GM12878 (cell line): ENCODE measurements around the gene MEOX1. TPM values are rescaled to one million over a fixed set of nuclear protein-coding genes. Genes with fewer than 3 reads are reported as not detected.
A peak's percentile ranks its signal among the peaks of the same experiment; 100 is the strongest.

Source experiments
- ATAC-seq: fragments of 200-7000 bp; cut with Tn5 transposase; 3 replicates; pipeline ENCODE4 v1.9.1; 2020; ENCODE audit warnings: mild to moderate bottlenecking, moderate library complexity
- BruUV-seq: library from RNA; stranded (reverse); fragments of 400-500 nt; replicated peaks from 2 replicates; lab custom pipeline; 2021; lab: Mats Ljungman, UMichigan
- CTCF ChIA-PET: fragments of 300-600 bp; sonication (Branson Sonifier 250); formaldehyde crosslinking; extraction: SDS; loops from one replicate; lab custom pipeline; 2021; ENCODE audit warnings: inconsistent platforms; lab: Yijun Ruan, JAX
- POLR2A ChIA-PET: fragments of 350-600 bp; formaldehyde crosslinking; extraction: SDS; loops from one replicate; lab custom pipeline; 2021; ENCODE audit warnings: inconsistent platforms; lab: Charles Lee
- RAD21 ChIA-PET: fragments of 300-600 bp; sonication (Branson Sonifier 250); formaldehyde crosslinking; loops from one replicate; lab custom pipeline; 2023; ENCODE audit warnings: antibody characterized with exemption; ENCODE audit not compliant: unreplicated experiment; lab: Charles Lee
- SMC1A ChIA-PET: fragments of 300-600 bp; sonication (Branson Sonifier 250); formaldehyde crosslinking; loops from one replicate; lab custom pipeline; 2023; ENCODE audit not compliant: unreplicated experiment, uncharacterized antibody; lab: Charles Lee
- DNase-seq: peaks from one replicate; pipeline ENCODE4 v3.0.0-alpha.2; 2011; ENCODE audit warnings: low read depth, low spot score
- FAIRE-seq: peaks from 3 replicates; lab custom pipeline; 2011; peaks lifted over from hg19 to GRCh38; lab: Jason Lieb, UNC
- H2AFZ ChIP-seq: 2 replicates; pipeline ENCODE4 v1.6.0; 2011; ENCODE audit warnings: low read depth, low read length, control low read depth; ENCODE audit not compliant: control insufficient read depth
- H3K27ac ChIP-seq: 2 replicates; pipeline ENCODE4 v1.5.1; 2011; ENCODE audit warnings: control low read depth; ENCODE audit not compliant: control insufficient read depth, insufficient read depth
- H3K27me3 ChIP-seq, 2 experiments: replicated peaks in 1 of 2; 2 replicates each; pipeline versions ENCODE4 v1.6.0 to v1.6.1; 2011; ENCODE audit warnings: low read length in 1 of 2; ENCODE audit not compliant: control insufficient read depth in 2 of 2, insufficient read depth in 2 of 2
- H3K36me3 ChIP-seq, 2 experiments: 2 replicates each; pipeline ENCODE4 v1.5.1; 2011; ENCODE audit warnings: low read length in 1 of 2; ENCODE audit not compliant: control insufficient read depth in 2 of 2, insufficient read depth in 2 of 2
- H3K4me1 ChIP-seq: 2 replicates; pipeline ENCODE4 v1.6.1; 2011; ENCODE audit warnings: mild to moderate bottlenecking, low read length, moderate library complexity, mixed read lengths; ENCODE audit not compliant: control insufficient read depth, insufficient read depth
- H3K4me2 ChIP-seq: 2 replicates; pipeline ENCODE4 v1.6.0; 2011; ENCODE audit warnings: control low read depth; ENCODE audit not compliant: control insufficient read depth, insufficient read depth
- H3K4me3 ChIP-seq: fragments of 200-600 bp; sonication (generic); 2 replicates; pipeline ENCODE4 v1.5.1; 2016
- H3K79me2 ChIP-seq: 2 replicates; pipeline ENCODE4 v1.6.0; 2011; ENCODE audit warnings: low read length; ENCODE audit not compliant: control insufficient read depth, insufficient read depth
- H3K9ac ChIP-seq: 2 replicates; pipeline ENCODE4 v1.8.0; 2011; ENCODE audit warnings: low read length, control low read depth, mixed read lengths; ENCODE audit not compliant: control insufficient read depth, insufficient read depth
- H3K9me3 ChIP-seq: replicated peaks from 3 replicates; pipeline ENCODE4 v1.5.1; 2011; ENCODE audit warnings: mild to moderate bottlenecking, low read length; ENCODE audit not compliant: control insufficient read depth, insufficient read depth
- H4K20me1 ChIP-seq: 2 replicates; pipeline ENCODE4 v1.6.0; 2011; ENCODE audit not compliant: control insufficient read depth, insufficient read depth
- BCL11A ChIP-seq: IDR thresholded peaks from 2 replicates; pipeline ENCODE4 v1.6.1; 2011; ENCODE audit warnings: low read depth, low read length
- CREM ChIP-seq: IDR thresholded peaks from 2 replicates; pipeline ENCODE4 v1.6.1; 2014; ENCODE audit warnings: antibody characterized with exemption, low read depth
- DPF2 ChIP-seq: fragments of 450-650 bp; IDR thresholded peaks from 2 replicates; pipeline ENCODE4 v1.6.1; 2017; ENCODE audit warnings: mild to moderate bottlenecking
- HDAC2 ChIP-seq: fragments of 200-600 bp; sonication (generic); IDR thresholded peaks from 2 replicates; pipeline ENCODE4 v1.6.1; 2017
- MEF2A ChIP-seq: IDR thresholded peaks from 2 replicates; pipeline ENCODE4 v1.6.1; 2011; ENCODE audit warnings: low read depth, mild to moderate bottlenecking, low read length, moderate library complexity; ENCODE audit not compliant: insufficient read depth
- MEF2B ChIP-seq: fragments of 450-650 bp; IDR thresholded peaks from 2 replicates; pipeline ENCODE4 v1.6.1; 2018; ENCODE audit warnings: mild to moderate bottlenecking, moderate library complexity; ENCODE audit not compliant: partially characterized antibody, poor library complexity, severe bottlenecking
- ZZZ3 ChIP-seq: IDR thresholded peaks from 2 replicates; pipeline ENCODE4 v1.6.1; 2011; ENCODE audit warnings: low read depth; ENCODE audit not compliant: control insufficient read depth, insufficient read length
- WGBS: methylation state at CpG from one replicate; pipeline ENCODE4 v1.1.6; 2016; ENCODE audit warnings: low lambda C conversion rate; ENCODE audit not compliant: insufficient replicate concordance, insufficient coverage; ENCODE audit errors: missing lambda C conversion rate; 5-methylcytosine and 5-hydroxymethylcytosine counted together
- in situ Hi-C: fragments of 300-500 bp; cut with MboI; formaldehyde crosslinking; loops from 9 replicates; pipeline ENCODE4 v1.14.3; 2018; ENCODE audit warnings: mixed read lengths
- intact Hi-C: fragments of 100-400 bp; cut with micrococcal nuclease; formaldehyde crosslinking; loops from one replicate; pipeline ENCODE4 v1.14.2; 2022; ENCODE audit not compliant: unreplicated experiment
- polyA plus RNA-seq, 11 experiments: library from polyadenylated mRNA; depleted of rRNA in 4 of 11; unstranded in 6 of 11; stranded (reverse) in 5 of 11; fragments of >200 nt; fragmentation: Nextera tagmentation in 4 of 11; fragmentation: Illumina TruSeq in 1 of 11; extraction: Ambion mirVana in 4 of 11; extraction: Trizol in 1 of 11; gene quantifications; 1 replicate in 1 of 11; 2 replicates in 10 of 11; pipeline versions ENCODE4 v1.2.1 to v1.2.3, GENCODE V29; 2011 to 2016; ENCODE audit warnings: inconsistent platforms in 2 of 11, missing spikeins in 2 of 11, low read depth in 1 of 11
- small RNA-seq: library from RNA; depleted of rRNA; stranded (forward); fragments of <200 nt; gene quantifications from one replicate; pipeline ENCODE3, GENCODE V24; 2014
- total RNA-seq, 4 experiments: library from RNA; depleted of rRNA in 3 of 4; stranded (reverse); fragments of >200 nt in 3 of 4; fragmentation: Illumina TruSeq in 1 of 4; extraction: Trizol in 1 of 4; gene quantifications; 2 replicates each; pipeline versions ENCODE4 v1.2.1 to v1.2.3, GENCODE V29; 2013 to 2021
- TF ChIP-seq, protein P1 (sequence below): fragments of 450-650 bp; IDR thresholded peaks from 2 replicates; pipeline ENCODE4 v1.6.1; 2017; ENCODE audit warnings: mild to moderate bottlenecking
- TF ChIP-seq, protein P2 (sequence below): IDR thresholded peaks from 2 replicates; pipeline ENCODE4 v1.6.1; 2011; ENCODE audit warnings: mild to moderate bottlenecking, low read depth, low read length, moderate library complexity; ENCODE audit not compliant: insufficient replicate concordance

MEOX1 gene
- total and polyA plus RNA-seq, 10 of the 15 experiments (the other 5 are each of a cell fraction or from before 2014, with no cell fraction given), result 0.19 to 9.4 (median 0.46) TPM

DNA sequence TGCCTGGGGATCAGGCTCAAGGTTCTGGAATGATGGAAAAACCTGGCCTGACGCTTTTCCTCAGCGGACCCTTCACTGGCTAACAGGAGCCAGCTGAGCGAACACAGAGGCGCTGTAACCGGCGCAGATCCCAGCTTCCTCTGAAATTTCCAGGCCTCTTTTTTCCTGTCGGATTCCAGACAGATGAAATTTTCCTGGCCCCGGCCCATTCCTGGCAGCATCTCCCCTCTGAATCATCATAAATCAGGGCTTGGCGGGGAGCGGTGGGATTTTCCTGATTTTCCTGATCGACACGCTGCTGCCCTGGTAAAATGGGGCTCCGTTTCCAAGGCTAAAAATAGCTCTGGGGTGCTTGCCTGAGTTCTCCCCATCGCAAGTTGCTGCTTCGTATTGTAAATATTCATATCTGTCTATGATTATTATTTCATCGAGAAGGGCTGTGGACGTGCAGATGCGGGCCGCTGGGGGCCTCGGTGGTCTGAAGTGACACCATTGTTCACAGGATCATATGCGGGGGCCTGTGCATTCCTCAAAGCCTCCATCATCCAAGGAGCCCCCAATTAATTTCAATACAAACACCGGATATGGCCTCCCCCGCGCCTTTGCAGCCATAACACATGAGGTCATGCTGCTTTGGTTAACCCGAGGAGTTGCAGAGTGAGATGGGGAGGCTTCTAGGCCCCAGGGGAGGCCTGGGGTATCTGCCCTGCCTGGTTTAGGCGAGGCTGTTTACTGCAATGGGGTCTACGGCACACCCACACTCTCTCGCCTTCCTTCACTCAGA, 69.8 kb downstream of the MEOX1 start (continued):
- TF ChIP-seq, protein P1, sequence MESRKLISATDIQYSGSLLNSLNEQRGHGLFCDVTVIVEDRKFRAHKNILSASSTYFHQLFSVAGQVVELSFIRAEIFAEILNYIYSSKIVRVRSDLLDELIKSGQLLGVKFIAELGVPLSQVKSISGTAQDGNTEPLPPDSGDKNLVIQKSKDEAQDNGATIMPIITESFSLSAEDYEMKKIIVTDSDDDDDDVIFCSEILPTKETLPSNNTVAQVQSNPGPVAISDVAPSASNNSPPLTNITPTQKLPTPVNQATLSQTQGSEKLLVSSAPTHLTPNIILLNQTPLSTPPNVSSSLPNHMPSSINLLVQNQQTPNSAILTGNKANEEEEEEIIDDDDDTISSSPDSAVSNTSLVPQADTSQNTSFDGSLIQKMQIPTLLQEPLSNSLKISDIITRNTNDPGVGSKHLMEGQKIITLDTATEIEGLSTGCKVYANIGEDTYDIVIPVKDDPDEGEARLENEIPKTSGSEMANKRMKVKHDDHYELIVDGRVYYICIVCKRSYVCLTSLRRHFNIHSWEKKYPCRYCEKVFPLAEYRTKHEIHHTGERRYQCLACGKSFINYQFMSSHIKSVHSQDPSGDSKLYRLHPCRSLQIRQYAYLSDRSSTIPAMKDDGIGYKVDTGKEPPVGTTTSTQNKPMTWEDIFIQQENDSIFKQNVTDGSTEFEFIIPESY, result no peak
- TF ChIP-seq MEF2B, result peak; percentile 66
- no peak for TF ChIP-seq DPF2
- no peak for TF ChIP-seq BCL11A
- TF ChIP-seq ZZZ3, result no peak
- no peak for TF ChIP-seq CREM
- no peak for TF ChIP-seq MEF2A
- TF ChIP-seq, protein P2, sequence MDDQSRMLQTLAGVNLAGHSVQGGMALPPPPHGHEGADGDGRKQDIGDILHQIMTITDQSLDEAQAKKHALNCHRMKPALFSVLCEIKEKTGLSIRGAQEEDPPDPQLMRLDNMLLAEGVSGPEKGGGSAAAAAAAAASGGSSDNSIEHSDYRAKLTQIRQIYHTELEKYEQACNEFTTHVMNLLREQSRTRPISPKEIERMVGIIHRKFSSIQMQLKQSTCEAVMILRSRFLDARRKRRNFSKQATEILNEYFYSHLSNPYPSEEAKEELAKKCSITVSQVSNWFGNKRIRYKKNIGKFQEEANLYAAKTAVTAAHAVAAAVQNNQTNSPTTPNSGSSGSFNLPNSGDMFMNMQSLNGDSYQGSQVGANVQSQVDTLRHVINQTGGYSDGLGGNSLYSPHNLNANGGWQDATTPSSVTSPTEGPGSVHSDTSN, result no peak
- TF ChIP-seq, all 136 proteins: peak for 5

GRCh38 chr17:43591001-43591400, 70.7 kb downstream of the MEOX1 start:
- Histone ChIP-seq H3K36me3 (no peaks in the 10 kb centered on the region), H3K9me3 (no peaks in the 10 kb centered on the region; the same call in 2 of the 3 replicates), H2AFZ (no peak overlapping the region)
- CTCF ChIA-PET, result interaction anchor here (1.0 to 1.3 kb wide), 4 partner anchors 14 to 83 kb away, joined by 3 to 6 read pairs (median 4); no protein-coding TSS in a partner anchor
- WGBS, result 85% methylated on average over 2 of the region's 3 CpGs
- in situ Hi-C loops, result no loop called here
- TF ChIP-seq HDAC2, result no peak
- TF ChIP-seq, all 136 proteins: peak for 0
- POLR2A ChIA-PET, result interaction anchor here (0.7 kb wide), 1 partner anchor 13 kb away, joined by 3 read pairs; no protein-coding TSS in a partner anchor
- Histone ChIP-seq H3K4me1 (no peaks in the 10 kb centered on the region), H3K9ac (no peak overlapping the region), H3K27ac (no peak overlapping the region), H4K20me1 (no peaks in the 10 kb centered on the region), H3K27me3 (no peaks in the 10 kb centered on the region), H3K4me3 (no peak overlapping the region), H3K79me2 (no peaks in the 10 kb centered on the region), H3K4me2 (no peak overlapping the region)
- no peak for FAIRE-seq
- no peak for DNase-seq
- intact Hi-C loops, result no loop called here
- RAD21 ChIA-PET, result interaction anchor here (1.7 kb wide), 1 partner anchor 11 kb away, joined by 4 read pairs; no protein-coding TSS in a partner anchor
- no peak for ATAC-seq
- BruUV-seq, result no TSS peak
- SMC1A ChIA-PET, result interaction anchor here (0.9 to 3.1 kb wide), 3 partner anchors 8 to 81 kb away, joined by 3 to 8 read pairs (median 5); no protein-coding TSS in a partner anchor

Small RNA genes lying within 50 kb of the gene (small RNA-seq; reads per million reads assigned to genes)
- gene RF00017, result not detected

Other genes with a start within 250 kb of the MEOX1 start
Only the 7 nearest of the 8 such genes appear.
- 42.9 and 43.2 TPM in 2 replicates for gene DHX8, start 177.9 kb downstream of the MEOX1 start, total RNA-seq (2014; rRNA removed)
- gene DHX8, start 177.9 kb downstream of the MEOX1 start, total RNA-seq (2014; rRNA removed; fragmentation: Illumina TruSeq; extraction: Trizol), result 32.5 and 33.1 TPM in 2 replicates
- gene DHX8, start 177.9 kb downstream of the MEOX1 start, total RNA-seq (2021), result 47.5 and 49.9 TPM in 2 replicates
- 24.5 and 30.2 TPM in 2 replicates for gene DHX8, start 177.9 kb downstream of the MEOX1 start, polyA plus RNA-seq (2011; rRNA removed)
- gene DHX8, start 177.9 kb downstream of the MEOX1 start, polyA plus RNA-seq (2014; fragmentation: Illumina TruSeq; extraction: Trizol), result 35.6 and 38.3 TPM in 2 replicates
- gene DHX8, start 177.9 kb downstream of the MEOX1 start, polyA plus RNA-seq (2014; fragmentation: Nextera tagmentation; extraction: Ambion mirVana), result 10 to 100 TPM; 27.6 to 31.6 TPM
- 29.0 and 30.9 TPM in 2 replicates for gene DHX8, start 177.9 kb downstream of the MEOX1 start, polyA plus RNA-seq (2014; rRNA removed)
- 10 to 100 TPM; 48.4 to 50.4 TPM for gene DHX8, start 177.9 kb downstream of the MEOX1 start, polyA plus RNA-seq (2016; fragmentation: Nextera tagmentation; extraction: Ambion mirVana)
- gene ETV4, start 115.6 kb downstream of the MEOX1 start, total RNA-seq (2014; rRNA removed), result 1.8 and 2.3 TPM in 2 replicates
- 0.67 and 0.88 TPM in 2 replicates for gene ETV4, start 115.6 kb downstream of the MEOX1 start, total RNA-seq (2014; rRNA removed; fragmentation: Illumina TruSeq; extraction: Trizol)
- gene ETV4, start 115.6 kb downstream of the MEOX1 start, total RNA-seq (2021), result 2.2 TPM in 2 replicates
- 7.0 and 14.5 TPM in 2 replicates for gene ETV4, start 115.6 kb downstream of the MEOX1 start, polyA plus RNA-seq (2011; rRNA removed)
- 0.92 and 1.3 TPM in 2 replicates for gene ETV4, start 115.6 kb downstream of the MEOX1 start, polyA plus RNA-seq (2014; fragmentation: Illumina TruSeq; extraction: Trizol)
- gene ETV4, start 115.6 kb downstream of the MEOX1 start, polyA plus RNA-seq (2014; fragmentation: Nextera tagmentation; extraction: Ambion mirVana), result under 1 TPM; 0.19 to 0.49 TPM
- 1.7 and 2.4 TPM in 2 replicates for gene ETV4, start 115.6 kb downstream of the MEOX1 start, polyA plus RNA-seq (2014; rRNA removed)
- gene ETV4, start 115.6 kb downstream of the MEOX1 start, polyA plus RNA-seq (2016; fragmentation: Nextera tagmentation; extraction: Ambion mirVana), result 1 to 10 TPM; 1.7 to 1.9 TPM
- not detected in 2 replicates for gene SOST, start 96.9 kb upstream of the MEOX1 start, total RNA-seq (2014; rRNA removed)
- gene SOST, start 96.9 kb upstream of the MEOX1 start, total RNA-seq (2014; rRNA removed; fragmentation: Illumina TruSeq; extraction: Trizol), result not detected in 2 replicates
- not detected in 2 replicates for gene SOST, start 96.9 kb upstream of the MEOX1 start, total RNA-seq (2021)
- not detected in 2 replicates for gene SOST, start 96.9 kb upstream of the MEOX1 start, polyA plus RNA-seq (2011; rRNA removed)
- not detected in 2 replicates for gene SOST, start 96.9 kb upstream of the MEOX1 start, polyA plus RNA-seq (2014; fragmentation: Illumina TruSeq; extraction: Trizol)
- not detected for gene SOST, start 96.9 kb upstream of the MEOX1 start, polyA plus RNA-seq (2014; fragmentation: Nextera tagmentation; extraction: Ambion mirVana)
- not detected in 2 replicates for gene SOST, start 96.9 kb upstream of the MEOX1 start, polyA plus RNA-seq (2014; rRNA removed)
- not detected for gene SOST, start 96.9 kb upstream of the MEOX1 start, polyA plus RNA-seq (2016; fragmentation: Nextera tagmentation; extraction: Ambion mirVana)
- 4.1 and 4.8 TPM in 2 replicates for gene DUSP3, start 117.1 kb upstream of the MEOX1 start, total RNA-seq (2014; rRNA removed)
- 4.0 and 4.1 TPM in 2 replicates for gene DUSP3, start 117.1 kb upstream of the MEOX1 start, total RNA-seq (2014; rRNA removed; fragmentation: Illumina TruSeq; extraction: Trizol)
- 4.6 and 5.3 TPM in 2 replicates for gene DUSP3, start 117.1 kb upstream of the MEOX1 start, total RNA-seq (2021)
- 12.1 and 14.7 TPM in 2 replicates for gene DUSP3, start 117.1 kb upstream of the MEOX1 start, polyA plus RNA-seq (2011; rRNA removed)
- gene DUSP3, start 117.1 kb upstream of the MEOX1 start, polyA plus RNA-seq (2014; fragmentation: Illumina TruSeq; extraction: Trizol), result 3.7 and 4.6 TPM in 2 replicates
- gene DUSP3, start 117.1 kb upstream of the MEOX1 start, polyA plus RNA-seq (2014; fragmentation: Nextera tagmentation; extraction: Ambion mirVana), result 1 to 10 TPM; 1.5 to 2.1 TPM
- gene DUSP3, start 117.1 kb upstream of the MEOX1 start, polyA plus RNA-seq (2014; rRNA removed), result 3.5 and 4.2 TPM in 2 replicates
- 1 to 10 TPM; 3.0 TPM for gene DUSP3, start 117.1 kb upstream of the MEOX1 start, polyA plus RNA-seq (2016; fragmentation: Nextera tagmentation; extraction: Ambion mirVana)
- gene CFAP97D1, start 118.5 kb upstream of the MEOX1 start, total RNA-seq (2014; rRNA removed), result not detected in 2 replicates
- gene CFAP97D1, start 118.5 kb upstream of the MEOX1 start, total RNA-seq (2014; rRNA removed; fragmentation: Illumina TruSeq; extraction: Trizol), result 0.05 TPM in 1 of 2 replicates, not detected in the other
- gene CFAP97D1, start 118.5 kb upstream of the MEOX1 start, total RNA-seq (2021), result not detected in 2 replicates
- gene CFAP97D1, start 118.5 kb upstream of the MEOX1 start, polyA plus RNA-seq (2011; rRNA removed), result 0.03 TPM in 1 of 2 replicates, not detected in the other
- 0.13 TPM in 1 of 2 replicates, not detected in the other for gene CFAP97D1, start 118.5 kb upstream of the MEOX1 start, polyA plus RNA-seq (2014; fragmentation: Illumina TruSeq; extraction: Trizol)
- not detected for gene CFAP97D1, start 118.5 kb upstream of the MEOX1 start, polyA plus RNA-seq (2014; fragmentation: Nextera tagmentation; extraction: Ambion mirVana)
- not detected in 2 replicates for gene CFAP97D1, start 118.5 kb upstream of the MEOX1 start, polyA plus RNA-seq (2014; rRNA removed)
- gene CFAP97D1, start 118.5 kb upstream of the MEOX1 start, polyA plus RNA-seq (2016; fragmentation: Nextera tagmentation; extraction: Ambion mirVana), result not detected
- gene MPP3, start 171.2 kb upstream of the MEOX1 start, total RNA-seq (2014; rRNA removed), result not detected in 2 replicates
- gene MPP3, start 171.2 kb upstream of the MEOX1 start, total RNA-seq (2014; rRNA removed; fragmentation: Illumina TruSeq; extraction: Trizol), result not detected in 2 replicates
- 0.13 TPM in 1 of 2 replicates, not detected in the other for gene MPP3, start 171.2 kb upstream of the MEOX1 start, total RNA-seq (2021)
- not detected in 2 replicates for gene MPP3, start 171.2 kb upstream of the MEOX1 start, polyA plus RNA-seq (2011; rRNA removed)
- gene MPP3, start 171.2 kb upstream of the MEOX1 start, polyA plus RNA-seq (2014; fragmentation: Illumina TruSeq; extraction: Trizol), result not detected in 2 replicates
- not detected for gene MPP3, start 171.2 kb upstream of the MEOX1 start, polyA plus RNA-seq (2014; fragmentation: Nextera tagmentation; extraction: Ambion mirVana)
- gene MPP3, start 171.2 kb upstream of the MEOX1 start, polyA plus RNA-seq (2014; rRNA removed), result not detected in 2 replicates
- not detected for gene MPP3, start 171.2 kb upstream of the MEOX1 start, polyA plus RNA-seq (2016; fragmentation: Nextera tagmentation; extraction: Ambion mirVana)
- not detected in 2 replicates for gene CD300LG, start 185.3 kb upstream of the MEOX1 start, total RNA-seq (2014; rRNA removed)
- gene CD300LG, start 185.3 kb upstream of the MEOX1 start, total RNA-seq (2014; rRNA removed; fragmentation: Illumina TruSeq; extraction: Trizol), result not detected in 2 replicates
- gene CD300LG, start 185.3 kb upstream of the MEOX1 start, total RNA-seq (2021), result not detected in 2 replicates
- not detected in 2 replicates for gene CD300LG, start 185.3 kb upstream of the MEOX1 start, polyA plus RNA-seq (2011; rRNA removed)
- not detected in 2 replicates for gene CD300LG, start 185.3 kb upstream of the MEOX1 start, polyA plus RNA-seq (2014; fragmentation: Illumina TruSeq; extraction: Trizol)
- not detected for gene CD300LG, start 185.3 kb upstream of the MEOX1 start, polyA plus RNA-seq (2014; fragmentation: Nextera tagmentation; extraction: Ambion mirVana)
- gene CD300LG, start 185.3 kb upstream of the MEOX1 start, polyA plus RNA-seq (2014; rRNA removed), result not detected in 2 replicates
- not detected for gene CD300LG, start 185.3 kb upstream of the MEOX1 start, polyA plus RNA-seq (2016; fragmentation: Nextera tagmentation; extraction: Ambion mirVana)